Body of pancreas (tissue), 4 donors: ENCODE data around the gene GATAD2B. TPM values are rescaled to one million over a fixed set of nuclear protein-coding genes. Genes with fewer than 3 reads are reported as not detected.

Experiments
- ATAC-seq: fragments of 150-250 bp; one replicate; pipeline ENCODE4 v1.9.1; 2016
- DNase-seq, 4 donors: peaks; one replicate each; pipeline ENCODE4 v3.0.0-alpha.2; 2019
- H3K27ac ChIP-seq, 4 donors: fragments of 200-600 bp; sonication (generic); 1 replicate in 3 of 4; 2 replicates in 1 of 4; pipeline versions ENCODE4 v1.5.1 to v1.6.1; 2016 to 2019; ENCODE audit warnings: mild to moderate bottlenecking in 1 of 4, mixed read lengths in 1 of 4, moderate library complexity in 1 of 4
- H3K27me3 ChIP-seq, 2 donors: fragments of 200-600 bp; sonication (generic); one replicate each; pipeline ENCODE4 v1.6.0; 2016; ENCODE audit warnings: mild to moderate bottlenecking in 1 of 2
- H3K36me3 ChIP-seq, 2 donors: fragments of 200-600 bp; sonication (generic); replicated peaks in 1 of 2; 2 replicates each; pipeline ENCODE4 v1.5.1; 2016; ENCODE audit warnings: low read depth in 2 of 2; ENCODE audit not compliant: insufficient read depth in 1 of 2
- H3K4me1 ChIP-seq: fragments of 200-600 bp; sonication (generic); one replicate; pipeline ENCODE4 v1.6.0; 2016
- H3K4me3 ChIP-seq, 2 donors: fragments of 200-600 bp; sonication (generic); 1 replicate in 1 of 2; 2 replicates in 1 of 2; pipeline ENCODE4 v1.5.1; 2016 to 2019
- H3K9me3 ChIP-seq, 3 donors: fragments of 200-600 bp; sonication (generic); 1 replicate in 2 of 3; 2 replicates in 1 of 3; pipeline ENCODE4 v1.5.1; 2016
- CTCF ChIP-seq, 7 experiments: fragments of 450-650 bp in 4 of 7; fragments of 200-600 bp in 3 of 7; sonication (generic) in 3 of 7; IDR thresholded peaks; one replicate each; pipeline ENCODE4 v1.5.1; 2016 to 2019; ENCODE audit warnings: antibody characterized with exemption in 7 of 7
- POLR2A ChIP-seq, 3 donors: fragments of 450-650 bp; IDR thresholded peaks; one replicate each; pipeline ENCODE4 v1.6.1; 2016; ENCODE audit warnings: antibody characterized with exemption in 3 of 3, mild to moderate bottlenecking in 2 of 3
- WGBS, 2 donors: methylation state at CpG; one replicate each; pipeline ENCODE4 v1.1.5; 2017; 5-methylcytosine and 5-hydroxymethylcytosine counted together
- intact Hi-C: fragments of 100-400 bp; cut with DNase I; formaldehyde crosslinking; loops from one replicate; pipeline ENCODE4 v1.15.1; 2023
- total RNA-seq, 2 donors: library from RNA; depleted of rRNA; stranded (reverse); fragments of >200 nt; gene quantifications; one replicate each; pipeline ENCODE4 v1.1.0, GENCODE V29; 2016

Gene GATAD2B
- total RNA-seq, 2 donors from 2014 or later: 7.8 to 12.5 TPM

GRCh38 chr1:153791648-153792253, 131.0 kb downstream of the GATAD2B start:
- no peaks in the 10 kb centered on the region for H3K9me3 ChIP-seq
- H3K4me3 ChIP-seq: no peak overlapping the region
- WGBS, 2 donors: 85 to 86% methylated on average over 8 to 16 of the region's 16 CpGs
- no peaks in the 10 kb centered on the region for H3K27me3 ChIP-seq
- DNase-seq: no peak
- no peak for TF ChIP-seq CTCF (IDR thresholded peaks at IDR 0.05)
- H3K4me1 ChIP-seq: peaks cover 15% of the 10 kb centered on the region
- H3K27ac ChIP-seq: no peak overlapping the region
- intact Hi-C loops: loop anchor here (5.0 kb wide), 1 partner anchor 191 kb away; no protein-coding TSS in a partner anchor
- no peak for ATAC-seq
- no peaks in the 10 kb centered on the region for H3K36me3 ChIP-seq

- intact Hi-C loops: loop anchor here (5.0 kb wide), 1 partner anchor 191 kb away; no protein-coding TSS in a partner anchor
- no peak for TF ChIP-seq POLR2A (IDR thresholded peaks at IDR 0.05)
- TF ChIP-seq CTCF (IDR thresholded peaks at IDR 0.05): no peak
- no peak overlapping the region for H3K4me3 ChIP-seq
- no peaks in the 10 kb centered on the region for H3K9me3 ChIP-seq
- no peaks in the 10 kb centered on the region for H3K36me3 ChIP-seq
- ATAC-seq: no peak
- H3K27ac ChIP-seq: peak overlapping the region in 3 of 4 donors; percentile 1 to 71 (median 52)
- DNase-seq: peak in 1 of 4 donors; percentile 53
- peaks cover 15% of the 10 kb centered on the region for H3K4me1 ChIP-seq
- WGBS, 2 donors: 56 to 75% methylated on average over 9 of the region's 9 CpGs
- H3K27me3 ChIP-seq: no peaks in the 10 kb centered on the region
Measured at GRCh38 chr1:153790966-153791647, 131.7 kb downstream of the GATAD2B start.

GRCh38 chr1:153790313-153790965, 132.3 kb downstream of the GATAD2B start:
- peak; percentile 68 for ATAC-seq
- peaks cover 15% of the 10 kb centered on the region for H3K4me1 ChIP-seq
- 48% methylated on average over 10 to 16 of the region's 16 CpGs for whole genome bisulfite sequencing, 2 donors
- intact Hi-C loops: loop anchor here (5.0 kb wide), 1 partner anchor 192 kb away; no protein-coding TSS in a partner anchor
- H3K36me3 ChIP-seq: no peaks in the 10 kb centered on the region
- TF ChIP-seq POLR2A (IDR thresholded peaks at IDR 0.05): no peak
- no peak for TF ChIP-seq CTCF (IDR thresholded peaks at IDR 0.05)
- H3K27ac ChIP-seq: peak overlapping the region in 3 of 4 donors; percentile 1 to 71 (median 52)
- H3K4me3 ChIP-seq: no peak overlapping the region
- no peaks in the 10 kb centered on the region for H3K9me3 ChIP-seq
- no peaks in the 10 kb centered on the region for H3K27me3 ChIP-seq
- peak; percentile 42 to 67 (median 62) for DNase-seq

- Histone ChIP-seq H3K4me3 (no peak overlapping the region), H3K36me3 (no peaks in the 10 kb centered on the region), H3K9me3 (no peaks in the 10 kb centered on the region), H3K4me1 (peaks cover 15% of the 10 kb centered on the region), H3K27ac (peak overlapping the region; percentile 1 to 71 (median 30)), H3K27me3 (no peaks in the 10 kb centered on the region)
- ATAC-seq (peak; percentile 69), DNase-seq (peak; percentile 53 to 78 (median 64))
- intact Hi-C loops: loop anchor here (5.0 kb wide), 1 partner anchor 193 kb away; no protein-coding TSS in a partner anchor
- TF ChIP-seq POLR2A (IDR thresholded peaks at IDR 0.05): no peak
- no peak for TF ChIP-seq CTCF (IDR thresholded peaks at IDR 0.05)
- WGBS, 2 donors: 37 to 49% methylated on average over 14 to 22 of the region's 22 CpGs
Measured at GRCh38 chr1:153789478-153790034, 133.2 kb downstream of the GATAD2B start.
